Stimulated activated CD4-positive, alpha-beta T cell treated with anti-CD3 and anti-CD28 coated beads, TNF-alpha, amount 100 ng/mL, for 24 hours (primary cell): ENCODE results near the gene LMO7.
"Not testable (repeated sequence)": the region's sequence is repeated elsewhere in the genome, so short reads cannot be mapped to it uniquely, and the experiment has no call there.

ENCODE experiments used
- DNase-seq, 3 experiments: peaks; one replicate each; pipeline ENCODE4 v3.0.0-alpha.2; 2020; ENCODE audit warnings: low read depth in 3 of 3

The LMO7 gene

GRCh38 chr13:75743072-75743471 lies 106.9 kb downstream of the LMO7 start:
- not testable (repeated sequence) for DNase-seq

GRCh38 chr13:75744127-75744526 lies 108.0 kb downstream of the LMO7 start:
- no peak for DNase-seq

GRCh38 chr13:75745387-75745786 lies 109.3 kb downstream of the LMO7 start:
- no peak for DNase-seq

GRCh38 chr13:75748874-75749273 lies 112.7 kb downstream of the LMO7 start:
- DNase-seq: no peak

- DNase-seq: no peak
Measured at GRCh38 chr13:75749407-75749806, 113.3 kb downstream of the LMO7 start.

GRCh38 chr13:75751350-75751749 lies 115.2 kb downstream of the LMO7 start:
- no peak for DNase-seq

- DNase-seq: no peak
Measured at GRCh38 chr13:75752826-75753225, 116.7 kb downstream of the LMO7 start.

GRCh38 chr13:75754936-75755335 lies 118.8 kb downstream of the LMO7 start:
- DNase-seq: no peak

GRCh38 chr13:75757336-75757735 lies 121.2 kb downstream of the LMO7 start:
- no peak for DNase-seq

- no peak for DNase-seq
Measured at GRCh38 chr13:75759531-75759930, 123.4 kb downstream of the LMO7 start.

- DNase-seq: no peak
Measured at GRCh38 chr13:75760131-75761021, 124.2 kb downstream of the LMO7 start.

GRCh38 chr13:75761369-75761768 lies 125.2 kb downstream of the LMO7 start:
- no peak for DNase-seq

GRCh38 chr13:75762076-75762937 lies 126.2 kb downstream of the LMO7 start:
- peak in 2 of 3 experiments; percentile 8 to 18 for DNase-seq

- DNase-seq: no peak
Measured at GRCh38 chr13:75762955-75763354, 126.8 kb downstream of the LMO7 start.

GRCh38 chr13:75763512-75763911 lies 127.4 kb downstream of the LMO7 start:
- no peak for DNase-seq

- DNase-seq: no peak
Measured at GRCh38 chr13:75764251-75764925, 128.3 kb downstream of the LMO7 start.

GRCh38 chr13:75764926-75765310 lies 128.8 kb downstream of the LMO7 start:
- no peak for DNase-seq

- DNase-seq: no peak
Measured at GRCh38 chr13:75766636-75767035, 130.5 kb downstream of the LMO7 start.

GRCh38 chr13:75769141-75769905 lies 133.2 kb downstream of the LMO7 start:
- DNase-seq: no peak

GRCh38 chr13:75770164-75770563 lies 134.0 kb downstream of the LMO7 start:
- DNase-seq: no peak

- no peak for DNase-seq
Measured at GRCh38 chr13:75770592-75771011, 134.5 kb downstream of the LMO7 start.
